WI38 (cell line): ENCODE data around the gene NLK.

Experiments
- H3K4me3 ChIP-seq: 2 replicates; pipeline ENCODE4 v1.5.1; 2011; ENCODE audit warnings: low read depth, mild to moderate bottlenecking, control low read depth, low read length
- TF ChIP-seq, protein P1 (sequence below): IDR thresholded peaks from 2 replicates; pipeline ENCODE4 v1.5.1; 2012; ENCODE audit warnings: low read depth, mild to moderate bottlenecking, control low read depth, low read length

Gene NLK

DNA sequence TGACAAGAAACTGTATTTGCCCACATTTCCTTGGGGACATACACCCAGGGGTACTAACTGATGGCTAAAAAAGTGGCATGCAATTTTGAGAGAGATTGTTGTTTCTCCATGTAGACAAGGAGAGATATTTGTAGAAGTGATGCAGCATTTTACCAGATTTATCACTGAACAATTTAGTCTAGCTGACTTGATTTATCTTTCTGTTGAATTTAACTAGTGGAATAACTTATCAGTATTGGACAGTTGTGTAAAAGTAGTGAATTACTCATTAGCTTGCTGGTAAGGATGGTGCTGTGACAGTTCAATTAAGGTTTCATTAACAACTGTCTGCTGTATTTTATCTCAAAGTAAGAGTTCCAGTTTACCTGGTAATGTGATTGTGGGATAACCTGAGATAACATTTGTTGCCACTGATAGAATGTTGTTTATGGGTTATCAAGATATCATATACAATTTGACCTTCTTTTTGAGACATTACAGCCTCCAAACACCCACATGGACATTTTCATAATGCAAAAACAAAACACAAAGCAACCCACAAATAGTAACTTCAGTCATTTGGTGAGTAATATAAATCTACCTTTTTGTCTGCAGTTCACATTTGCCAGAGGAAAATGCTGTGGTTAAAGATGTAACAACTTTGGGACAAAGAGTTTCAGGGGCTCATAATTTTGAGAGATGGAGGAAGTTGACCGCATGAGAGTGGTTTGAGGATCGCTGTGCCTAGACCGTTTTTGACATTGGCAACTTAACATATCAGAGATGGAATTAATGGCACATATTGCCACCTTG lies 3.8 kb downstream of the NLK start:
- peak overlapping the region; percentile 18; the same call in 1 of the 2 replicates for H3K4me3 ChIP-seq
- TF ChIP-seq, protein P1, sequence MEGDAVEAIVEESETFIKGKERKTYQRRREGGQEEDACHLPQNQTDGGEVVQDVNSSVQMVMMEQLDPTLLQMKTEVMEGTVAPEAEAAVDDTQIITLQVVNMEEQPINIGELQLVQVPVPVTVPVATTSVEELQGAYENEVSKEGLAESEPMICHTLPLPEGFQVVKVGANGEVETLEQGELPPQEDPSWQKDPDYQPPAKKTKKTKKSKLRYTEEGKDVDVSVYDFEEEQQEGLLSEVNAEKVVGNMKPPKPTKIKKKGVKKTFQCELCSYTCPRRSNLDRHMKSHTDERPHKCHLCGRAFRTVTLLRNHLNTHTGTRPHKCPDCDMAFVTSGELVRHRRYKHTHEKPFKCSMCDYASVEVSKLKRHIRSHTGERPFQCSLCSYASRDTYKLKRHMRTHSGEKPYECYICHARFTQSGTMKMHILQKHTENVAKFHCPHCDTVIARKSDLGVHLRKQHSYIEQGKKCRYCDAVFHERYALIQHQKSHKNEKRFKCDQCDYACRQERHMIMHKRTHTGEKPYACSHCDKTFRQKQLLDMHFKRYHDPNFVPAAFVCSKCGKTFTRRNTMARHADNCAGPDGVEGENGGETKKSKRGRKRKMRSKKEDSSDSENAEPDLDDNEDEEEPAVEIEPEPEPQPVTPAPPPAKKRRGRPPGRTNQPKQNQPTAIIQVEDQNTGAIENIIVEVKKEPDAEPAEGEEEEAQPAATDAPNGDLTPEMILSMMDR: no peak

DNA sequence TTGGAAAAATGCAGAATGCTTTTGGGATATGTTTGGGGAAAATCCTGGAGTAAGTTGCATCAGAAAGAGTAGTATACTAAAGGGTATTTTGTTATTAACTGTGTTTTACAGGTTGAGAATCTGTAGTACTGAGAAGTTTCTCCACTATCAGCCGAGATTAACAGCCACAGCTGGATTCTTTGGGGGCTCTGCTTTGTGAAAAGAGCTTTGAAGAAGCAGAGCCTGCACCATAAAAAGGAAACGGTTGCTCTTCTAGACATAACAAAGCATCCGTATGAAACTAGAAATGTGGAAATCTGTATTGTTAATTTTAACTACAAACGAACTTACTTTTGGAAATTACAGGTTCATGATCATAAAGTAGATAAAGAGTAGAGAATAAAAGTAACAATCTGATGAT lies 5.3 kb downstream of the NLK start:
- no peak overlapping the region for H3K4me3 ChIP-seq
- TF ChIP-seq, protein P1: no peak

DNA sequence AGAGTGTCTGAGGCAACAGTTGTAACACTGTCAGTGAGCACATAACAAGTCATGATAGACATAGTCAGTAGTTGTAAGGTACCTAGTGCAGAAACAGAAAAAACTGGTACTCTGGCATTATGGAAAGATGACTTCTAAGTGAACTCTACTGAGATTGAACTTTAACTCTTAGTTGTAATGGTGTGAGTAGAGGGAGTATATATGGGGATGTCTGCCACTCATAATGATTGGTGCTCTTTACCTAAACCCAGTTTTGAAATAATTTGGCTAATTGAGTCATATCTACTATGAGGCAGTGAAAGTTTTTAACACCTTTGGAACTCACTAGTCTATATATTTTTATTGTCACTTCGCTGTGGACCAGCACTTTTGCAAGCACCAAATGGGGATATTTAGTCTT lies 6.6 kb downstream of the NLK start:
- TF ChIP-seq, protein P1: no peak
- no peak overlapping the region for H3K4me3 ChIP-seq

DNA sequence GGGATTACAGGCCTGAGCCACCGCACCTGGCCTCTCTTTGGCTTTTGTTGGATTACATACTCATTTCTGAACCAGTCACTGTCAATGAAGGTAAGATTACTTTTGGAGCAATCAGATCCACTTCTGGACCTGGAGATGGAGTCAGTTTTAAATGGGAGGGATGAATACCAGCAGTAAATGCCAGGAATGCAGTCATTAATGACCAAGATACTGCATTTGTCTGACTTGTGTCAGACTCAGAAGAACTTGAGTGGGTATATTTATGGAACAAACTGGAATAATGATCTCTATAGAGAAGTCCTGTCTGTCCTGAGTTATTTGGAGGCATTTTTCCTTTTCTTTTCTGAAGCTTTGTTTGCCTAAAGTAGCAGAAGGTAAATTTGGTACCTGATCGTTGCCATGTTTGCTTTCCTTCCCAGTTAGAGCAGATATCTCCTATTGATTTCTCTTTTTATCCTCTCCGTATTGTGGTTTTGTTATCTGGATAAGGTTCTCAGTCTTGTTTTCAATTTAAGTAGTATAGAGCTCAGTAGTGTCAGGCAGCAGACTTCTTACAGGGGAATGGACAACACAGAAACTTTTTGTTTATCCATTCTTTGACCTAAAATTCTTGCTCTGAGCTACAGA lies 10.7 kb downstream of the NLK start:
- TF ChIP-seq, protein P1: no peak
- H3K4me3 ChIP-seq: no peak overlapping the region

DNA sequence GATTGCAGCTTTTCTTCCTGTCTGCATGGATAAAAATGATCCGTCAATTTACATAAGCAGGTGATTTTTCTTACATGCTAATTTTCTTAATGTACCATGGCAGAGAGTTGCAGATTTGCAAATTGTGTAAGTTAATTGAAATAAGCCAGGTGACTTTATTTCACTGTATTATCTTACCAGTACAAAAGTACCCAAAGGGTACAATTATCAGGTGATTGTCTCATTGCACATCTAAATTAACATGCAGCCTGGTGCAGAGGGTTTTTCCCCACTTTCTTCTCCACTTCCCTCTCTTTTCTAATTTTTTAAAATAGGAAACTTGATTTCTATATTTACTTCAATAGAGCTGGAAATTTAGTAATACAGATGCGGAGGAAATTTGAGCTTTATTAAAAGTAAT lies 11.2 kb downstream of the NLK start:
- TF ChIP-seq, protein P1: no peak
- no peak overlapping the region for H3K4me3 ChIP-seq

DNA sequence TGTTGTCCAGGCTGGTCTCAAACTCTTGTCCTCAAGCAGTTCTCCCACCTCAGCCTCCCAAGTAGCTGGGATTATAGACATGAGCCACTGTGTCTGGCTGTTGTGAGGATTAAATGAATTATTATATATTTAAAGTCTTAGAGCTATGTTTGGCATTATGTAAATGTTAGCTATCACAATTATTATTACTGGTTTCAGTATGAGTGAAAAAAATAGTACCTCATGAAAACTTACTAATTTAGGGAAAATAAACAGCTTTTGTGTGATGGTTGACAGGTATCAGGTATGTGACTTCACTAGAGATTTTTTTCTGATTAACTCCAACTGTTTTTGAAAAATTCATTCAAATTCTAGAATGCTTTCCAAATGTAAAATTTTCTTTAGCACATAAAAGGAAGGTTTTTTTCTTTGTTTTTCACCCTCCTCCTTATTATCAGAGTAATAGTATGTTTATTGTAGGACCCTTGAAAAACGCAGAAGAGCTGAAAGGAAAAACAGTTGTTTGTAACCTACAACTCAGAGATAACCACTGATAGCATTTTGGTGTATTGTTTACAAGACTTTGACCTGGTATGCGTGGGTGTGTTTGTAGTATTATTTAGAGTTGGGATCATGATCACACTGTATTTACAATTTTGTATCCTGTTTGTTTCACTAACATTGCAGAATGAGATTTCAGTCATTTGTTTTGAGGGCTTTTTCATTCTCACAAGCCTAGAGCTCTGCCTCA lies 13.2 kb downstream of the NLK start:
- TF ChIP-seq, protein P1: no peak

DNA sequence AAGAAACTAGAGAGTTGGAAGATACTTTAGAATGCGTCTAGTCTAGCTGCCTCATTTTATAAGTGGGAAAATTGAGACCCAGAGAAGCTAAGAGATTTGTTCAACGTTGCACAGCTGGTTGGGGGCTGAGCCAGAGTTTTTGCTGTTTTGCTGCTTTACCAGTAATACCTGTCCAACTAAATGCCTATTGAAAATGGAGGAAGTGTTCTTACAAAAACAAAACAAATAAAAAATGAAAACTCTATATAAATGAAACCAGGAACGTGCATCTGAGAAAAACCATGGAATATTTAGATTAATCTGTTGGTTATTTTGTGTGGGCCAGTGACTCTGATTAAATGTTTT lies 13.8 kb downstream of the NLK start:
- TF ChIP-seq, protein P1: no peak
- H3K4me3 ChIP-seq: no peak overlapping the region

More for the DNA sequence above, 13.2 kb downstream of the NLK start:
- H3K4me3 ChIP-seq: no peak overlapping the region
